WTC11 (cell line): ENCODE results near the gene CDH13. TPM values are rescaled to one million over a fixed set of nuclear protein-coding genes. Genes with fewer than 3 reads are reported as not detected.

Source experiments
- ATAC-seq: fragments of 200-7000 bp; cut with Tn5 transposase; 2 replicates; pipeline ENCODE4 v1.10.0; 2021; ENCODE audit warnings: mild to moderate bottlenecking, moderate library complexity
- CTCF ChIA-PET: fragments of 300-600 bp; sonication (Branson Sonifier 250); formaldehyde crosslinking; loops from one replicate; lab custom pipeline; 2021; ENCODE audit warnings: antibody characterized with exemption; lab: Charles Lee
- POLR2A ChIA-PET: fragments of 350-600 bp; sonication (Branson Sonifier 250); formaldehyde crosslinking; loops from one replicate; lab custom pipeline; 2021; ENCODE audit warnings: antibody characterized with exemption; lab: Charles Lee
- DNase-seq: peaks from one replicate; pipeline ENCODE4 v3.0.0; 2021; ENCODE audit warnings: low spot score
- H3K27ac Mint-ChIP-seq: 2 replicates; pipeline ENCODE4 v1.8.0; 2021; ENCODE audit warnings: mixed read lengths
- H3K27me3 Mint-ChIP-seq: 2 replicates; pipeline ENCODE4 v1.8.0; 2021; ENCODE audit warnings: low read depth, mild to moderate bottlenecking, moderate library complexity, mixed read lengths
- H3K36me3 Mint-ChIP-seq: 2 replicates; pipeline ENCODE4 v1.8.0; 2021; ENCODE audit warnings: mixed read lengths
- H3K4me1 Mint-ChIP-seq: 2 replicates; pipeline ENCODE4 v1.8.0; 2022; ENCODE audit warnings: mixed read lengths
- H3K4me3 Mint-ChIP-seq: 2 replicates; pipeline ENCODE4 v1.8.0; 2021; ENCODE audit warnings: mild to moderate bottlenecking, moderate library complexity, mixed read lengths
- H3K9me3 Mint-ChIP-seq: 2 replicates; pipeline ENCODE4 v1.8.0; 2021; ENCODE audit warnings: mixed read lengths
- AFF4 ChIP-seq: sonication (generic); formaldehyde crosslinking; IDR thresholded peaks from 2 replicates; pipeline ENCODE4 v1.8.1; 2023; ENCODE audit warnings: mild to moderate bottlenecking, missing genetic modification reagents, borderline replicate concordance
- AR ChIP-seq: fragments of 250-450 bp; sonication (Bioruptor Pico); IDR thresholded peaks from 2 replicates; pipeline ENCODE4 v1.9.0; 2021; ENCODE audit warnings: mild to moderate bottlenecking
- E2F4 ChIP-seq: sonication (generic); formaldehyde crosslinking; IDR thresholded peaks from 2 replicates; pipeline ENCODE4 v1.8.1; 2022; ENCODE audit warnings: low read depth, mild to moderate bottlenecking, moderate library complexity, missing genetic modification reagents, borderline replicate concordance
- ERG ChIP-seq: fragments of 250-450 bp; sonication (Bioruptor Pico); IDR thresholded peaks from 2 replicates; pipeline ENCODE4 v1.8.0; 2021; ENCODE audit warnings: mild to moderate bottlenecking
- MLX ChIP-seq: sonication (generic); formaldehyde crosslinking; IDR thresholded peaks from 2 replicates; pipeline ENCODE4 v1.8.1; 2023; ENCODE audit warnings: mild to moderate bottlenecking, missing genetic modification reagents, moderate library complexity
- RELA ChIP-seq: sonication (generic); formaldehyde crosslinking; IDR thresholded peaks from 2 replicates; pipeline ENCODE4 v1.8.1; 2022; ENCODE audit warnings: missing genetic modification reagents, mild to moderate bottlenecking, borderline replicate concordance
- USF2 ChIP-seq: sonication (generic); formaldehyde crosslinking; IDR thresholded peaks from 2 replicates; pipeline ENCODE4 v1.8.1; 2023; ENCODE audit warnings: mild to moderate bottlenecking, missing genetic modification reagents, moderate library complexity
- ZBTB21 ChIP-seq: sonication (generic); formaldehyde crosslinking; IDR thresholded peaks from 2 replicates; pipeline ENCODE4 v1.8.1; 2023; ENCODE audit warnings: mild to moderate bottlenecking, missing genetic modification reagents, borderline replicate concordance
- ZNF263 ChIP-seq: sonication (generic); formaldehyde crosslinking; IDR thresholded peaks from 2 replicates; pipeline ENCODE4 v1.8.1; 2022; ENCODE audit warnings: low read depth, mild to moderate bottlenecking, moderate library complexity, missing genetic modification reagents
- ZNF281 ChIP-seq: sonication (generic); formaldehyde crosslinking; IDR thresholded peaks from 2 replicates; pipeline ENCODE4 v1.8.0; 2023; ENCODE audit warnings: mild to moderate bottlenecking, missing genetic modification reagents
- ZNF425 ChIP-seq: fragments of 250-450 bp; sonication (Bioruptor Pico); conservative IDR thresholded peaks from 2 replicates; pipeline ENCODE4 v1.9.0; 2021; ENCODE audit warnings: mild to moderate bottlenecking
- total RNA-seq: library from RNA; stranded (reverse); gene quantifications from 3 replicates; pipeline ENCODE4 v1.2.3, GENCODE V29; 2021

CDH13 gene
- total RNA-seq, 1 experiment from 2014 or later = 0.81 TPM

- Mint-ChIP-seq H3K4me1 (peaks cover 32% of the 10 kb centered on the region), H3K27ac (no peak overlapping the region), H3K36me3 (no peaks in the 10 kb centered on the region)
- no peak for DNase-seq
- no peak for ATAC-seq
- no peak for TF ChIP-seq USF2
- no peak for TF ChIP-seq ZBTB21 (CRISPR knock-in tag)
- TF ChIP-seq MLX = no peak
- TF ChIP-seq AFF4 (CRISPR knock-in tag) = no peak
- no peak for TF ChIP-seq RELA (CRISPR knock-in tag)
- TF ChIP-seq ZNF425 (CRISPR knock-in tag) = no peak
- no peak for TF ChIP-seq E2F4
- TF ChIP-seq AR (CRISPR knock-in tag) = no peak
- TF ChIP-seq ZNF263 (CRISPR knock-in tag) = no peak
- TF ChIP-seq ZNF281 (CRISPR knock-in tag) = no peak
- no peak for TF ChIP-seq ERG (CRISPR knock-in tag)
- TF ChIP-seq, all 79 proteins: peak for 0
- CTCF ChIA-PET = interaction anchor here (0.5 kb wide), 1 partner anchor 206 kb away, joined by 4 read pairs; no protein-coding TSS in a partner anchor
- POLR2A ChIA-PET = no interaction called here
- Mint-ChIP-seq H3K27me3 (no peaks in the 10 kb centered on the region), H3K9me3 (peaks cover 8% of the 10 kb centered on the region), H3K4me3 (no peak overlapping the region)
These were observed 1026.2 kb downstream of the CDH13 start for GRCh38 chr16:83652943-83653342.
